Body of pancreas (tissue), 4 donors: Measurements from ENCODE around the gene RNPEPL1. TPM values are rescaled to one million over a fixed set of nuclear protein-coding genes. Genes with fewer than 3 reads are reported as not detected.

Experiments
- ATAC-seq: fragments of 150-250 bp; one replicate; pipeline ENCODE4 v1.9.1; 2016
- DNase-seq, 4 donors: peaks; one replicate each; pipeline ENCODE4 v3.0.0-alpha.2; 2019
- H3K27ac ChIP-seq, 4 donors: fragments of 200-600 bp; sonication (generic); 1 replicate in 3 of 4; 2 replicates in 1 of 4; pipeline versions ENCODE4 v1.5.1 to v1.6.1; 2016 to 2019; ENCODE audit warnings: mild to moderate bottlenecking in 1 of 4, mixed read lengths in 1 of 4, moderate library complexity in 1 of 4
- H3K27me3 ChIP-seq, 2 donors: fragments of 200-600 bp; sonication (generic); one replicate each; pipeline ENCODE4 v1.6.0; 2016; ENCODE audit warnings: mild to moderate bottlenecking in 1 of 2
- H3K36me3 ChIP-seq, 2 donors: fragments of 200-600 bp; sonication (generic); replicated peaks in 1 of 2; 2 replicates each; pipeline ENCODE4 v1.5.1; 2016; ENCODE audit warnings: low read depth in 2 of 2; ENCODE audit not compliant: insufficient read depth in 1 of 2
- H3K4me1 ChIP-seq: fragments of 200-600 bp; sonication (generic); one replicate; pipeline ENCODE4 v1.6.0; 2016
- H3K4me3 ChIP-seq, 2 donors: fragments of 200-600 bp; sonication (generic); 1 replicate in 1 of 2; 2 replicates in 1 of 2; pipeline ENCODE4 v1.5.1; 2016 to 2019
- H3K9me3 ChIP-seq, 3 donors: fragments of 200-600 bp; sonication (generic); 1 replicate in 2 of 3; 2 replicates in 1 of 3; pipeline ENCODE4 v1.5.1; 2016
- POLR2A ChIP-seq, 3 donors: fragments of 450-650 bp; IDR thresholded peaks; one replicate each; pipeline ENCODE4 v1.6.1; 2016; ENCODE audit warnings: antibody characterized with exemption in 3 of 3, mild to moderate bottlenecking in 2 of 3
- WGBS, 2 donors: methylation state at CpG; one replicate each; pipeline ENCODE4 v1.1.5; 2017; 5-methylcytosine and 5-hydroxymethylcytosine counted together
- intact Hi-C: fragments of 100-400 bp; cut with DNase I; formaldehyde crosslinking; loops from one replicate; pipeline ENCODE4 v1.15.1; 2023
- total RNA-seq, 2 donors: library from RNA; depleted of rRNA; stranded (reverse); fragments of >200 nt; gene quantifications; one replicate each; pipeline ENCODE4 v1.1.0, GENCODE V29; 2016
- TF ChIP-seq, protein P1 (sequence below), 7 experiments: fragments of 450-650 bp in 4 of 7; fragments of 200-600 bp in 3 of 7; sonication (generic) in 3 of 7; IDR thresholded peaks; one replicate each; pipeline ENCODE4 v1.5.1; 2016 to 2019; ENCODE audit warnings: antibody characterized with exemption in 7 of 7

Gene RNPEPL1
- total RNA-seq, 2 donors from 2014 or later: 63.3 to 162 TPM

DNA sequence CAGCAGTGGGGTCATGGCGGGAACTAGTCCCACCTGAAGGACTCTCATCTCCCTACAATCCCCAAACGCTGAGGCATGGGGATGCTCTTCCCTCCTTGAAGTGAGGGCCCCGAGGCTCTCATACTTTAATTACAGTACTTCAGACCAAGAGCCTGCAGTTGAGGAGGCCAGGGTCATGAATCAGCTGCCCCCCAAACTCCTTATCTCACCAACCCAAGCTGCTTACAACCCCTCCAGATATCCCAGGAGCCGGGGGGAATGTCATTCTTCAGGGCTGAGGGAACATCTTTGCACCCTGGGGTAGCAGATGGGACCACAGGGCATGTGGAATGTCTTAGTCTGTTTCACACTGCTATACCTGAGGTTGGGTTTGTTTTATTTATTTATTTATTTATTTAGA, 15.5 kb downstream of the RNPEPL1 start:
- peaks cover 56% of the 10 kb centered on the region for H3K4me1 ChIP-seq
- TF ChIP-seq, protein P1, sequence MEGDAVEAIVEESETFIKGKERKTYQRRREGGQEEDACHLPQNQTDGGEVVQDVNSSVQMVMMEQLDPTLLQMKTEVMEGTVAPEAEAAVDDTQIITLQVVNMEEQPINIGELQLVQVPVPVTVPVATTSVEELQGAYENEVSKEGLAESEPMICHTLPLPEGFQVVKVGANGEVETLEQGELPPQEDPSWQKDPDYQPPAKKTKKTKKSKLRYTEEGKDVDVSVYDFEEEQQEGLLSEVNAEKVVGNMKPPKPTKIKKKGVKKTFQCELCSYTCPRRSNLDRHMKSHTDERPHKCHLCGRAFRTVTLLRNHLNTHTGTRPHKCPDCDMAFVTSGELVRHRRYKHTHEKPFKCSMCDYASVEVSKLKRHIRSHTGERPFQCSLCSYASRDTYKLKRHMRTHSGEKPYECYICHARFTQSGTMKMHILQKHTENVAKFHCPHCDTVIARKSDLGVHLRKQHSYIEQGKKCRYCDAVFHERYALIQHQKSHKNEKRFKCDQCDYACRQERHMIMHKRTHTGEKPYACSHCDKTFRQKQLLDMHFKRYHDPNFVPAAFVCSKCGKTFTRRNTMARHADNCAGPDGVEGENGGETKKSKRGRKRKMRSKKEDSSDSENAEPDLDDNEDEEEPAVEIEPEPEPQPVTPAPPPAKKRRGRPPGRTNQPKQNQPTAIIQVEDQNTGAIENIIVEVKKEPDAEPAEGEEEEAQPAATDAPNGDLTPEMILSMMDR (IDR thresholded peaks at IDR 0.05): no peak
- no peak for TF ChIP-seq POLR2A (IDR thresholded peaks at IDR 0.05)
- WGBS, 2 donors: 87 to 89% methylated on average over 4 of the region's 4 CpGs
- no peaks in the 10 kb centered on the region for H3K27me3 ChIP-seq
- H3K36me3 ChIP-seq: no peaks in the 10 kb centered on the region
- ATAC-seq (no peak), DNase-seq (no peak)
- no peaks in the 10 kb centered on the region for H3K9me3 ChIP-seq
- H3K4me3 ChIP-seq: no peak overlapping the region
- intact Hi-C loops: no loop called here
- H3K27ac ChIP-seq: no peak overlapping the region

DNA sequence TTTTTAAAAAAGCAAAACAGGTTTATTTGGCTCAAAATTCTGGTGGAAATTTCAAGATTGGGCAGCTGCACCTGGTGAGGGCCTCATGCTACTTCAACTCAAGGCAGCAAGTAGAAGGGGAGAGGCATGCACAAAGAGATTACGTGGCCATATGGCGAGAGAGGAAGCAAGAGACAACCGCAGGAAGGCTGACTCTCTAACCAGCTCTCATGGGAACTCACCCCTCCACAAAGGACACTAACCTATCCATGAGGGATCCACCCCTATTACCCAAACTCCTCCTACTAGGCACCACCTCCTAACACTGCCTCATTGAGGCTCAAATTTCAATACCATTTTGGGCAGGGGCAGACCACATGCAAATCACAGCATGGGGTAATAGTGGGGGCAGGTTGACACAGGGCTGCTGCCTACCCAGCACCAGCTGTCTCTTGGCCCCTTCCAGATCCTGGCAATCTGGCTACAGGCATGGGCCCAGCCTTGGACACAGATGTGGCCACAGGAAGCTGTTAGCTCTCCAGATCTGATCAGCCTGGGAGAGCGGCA, 16.3 kb downstream of the RNPEPL1 start:
- DNase-seq: peak in 1 of 4 donors; percentile 21
- WGBS, 2 donors: 74 to 77% methylated on average over 3 to 4 of the region's 4 CpGs
- intact Hi-C loops: no loop called here

DNA sequence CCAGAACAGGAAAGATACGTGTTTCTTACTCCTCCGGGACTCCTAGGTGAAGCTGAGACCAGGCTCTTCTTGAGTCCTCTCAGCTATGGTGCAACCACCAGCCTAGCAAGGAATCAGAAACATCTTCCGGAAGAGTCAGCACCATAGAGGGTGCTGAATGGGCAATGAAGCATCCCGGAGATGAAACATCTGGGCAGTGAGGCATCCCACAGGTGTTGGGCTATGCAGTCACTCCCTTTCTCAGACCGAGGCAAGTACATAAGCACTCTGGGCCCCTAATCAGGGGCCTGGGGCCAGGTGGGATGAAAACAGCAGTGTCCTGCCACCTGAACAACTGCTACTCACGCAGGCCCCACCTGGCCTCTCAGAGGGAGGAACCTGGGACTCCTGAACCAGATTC, 16.8 kb downstream of the RNPEPL1 start:
- H3K27ac ChIP-seq: peak overlapping the region in 1 of 4 donors; percentile 86
- no peaks in the 10 kb centered on the region for H3K27me3 ChIP-seq

More for the DNA sequence above, 16.3 kb downstream of the RNPEPL1 start:
- peaks cover 48% of the 10 kb centered on the region for H3K4me1 ChIP-seq
- H3K27me3 ChIP-seq: no peaks in the 10 kb centered on the region
- H3K27ac ChIP-seq: peak overlapping the region in 1 of 4 donors; percentile 86
- H3K36me3 ChIP-seq: no peaks in the 10 kb centered on the region
- no peak overlapping the region for H3K4me3 ChIP-seq
- TF ChIP-seq, protein P1 (IDR thresholded peaks at IDR 0.05): no peak
- TF ChIP-seq POLR2A (IDR thresholded peaks at IDR 0.05): no peak
- ATAC-seq: no peak
- H3K9me3 ChIP-seq: no peaks in the 10 kb centered on the region

DNA sequence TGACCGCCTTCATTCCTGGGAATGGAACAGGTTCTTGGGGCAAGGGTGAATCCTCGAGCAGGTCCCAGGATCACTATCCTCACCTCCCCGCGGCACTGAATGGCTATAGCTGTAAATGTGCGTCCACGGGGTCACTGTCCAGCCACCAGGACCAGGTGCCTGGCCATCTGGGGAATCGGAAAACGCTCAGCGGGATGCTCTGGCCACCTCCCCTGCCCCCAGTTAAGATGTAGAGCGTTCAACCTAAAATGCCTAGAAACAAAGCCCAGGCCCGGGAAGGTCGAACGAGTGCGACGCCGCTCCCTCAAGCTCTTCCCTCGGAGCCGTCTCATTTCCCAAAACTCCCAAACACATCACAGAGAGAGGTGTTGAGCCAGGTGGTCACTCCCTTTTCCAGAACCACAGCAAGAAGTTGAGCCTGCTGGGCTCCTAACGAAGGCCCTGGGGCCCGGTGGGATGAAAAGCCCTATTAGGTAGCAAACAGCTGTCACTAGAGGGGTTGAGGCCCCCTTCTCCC, 17.5 kb downstream of the RNPEPL1 start:
- Histone ChIP-seq H3K9me3 (no peaks in the 10 kb centered on the region), H3K4me3 (peak overlapping the region; percentile 52 to 68), H3K27ac (peak overlapping the region; percentile 74 to 95 (median 88)), H3K36me3 (no peaks in the 10 kb centered on the region), H3K4me1 (peaks cover 36% of the 10 kb centered on the region), H3K27me3 (no peaks in the 10 kb centered on the region)
- intact Hi-C loops: no loop called here
- ATAC-seq (no peak), DNase-seq (peak in 1 of 4 donors; percentile 7)
- TF ChIP-seq POLR2A (IDR thresholded peaks at IDR 0.05): no peak
- TF ChIP-seq, protein P1 (IDR thresholded peaks at IDR 0.05): no peak
- WGBS, 2 donors: 1 to 3% methylated on average over 7 to 20 of the region's 20 CpGs

More for the DNA sequence above, 16.8 kb downstream of the RNPEPL1 start:
- intact Hi-C loops: no loop called here
- no peak for ATAC-seq
- no peaks in the 10 kb centered on the region for H3K9me3 ChIP-seq
- H3K4me1 ChIP-seq: peaks cover 42% of the 10 kb centered on the region
- TF ChIP-seq, protein P1 (IDR thresholded peaks at IDR 0.05): no peak
- no peak for TF ChIP-seq POLR2A (IDR thresholded peaks at IDR 0.05)
- DNase-seq: peak in 1 of 4 donors; percentile 8
- 48 to 67% methylated on average over 4 to 6 of the region's 6 CpGs for WGBS, 2 donors
- no peaks in the 10 kb centered on the region for H3K36me3 ChIP-seq
- no peak overlapping the region for H3K4me3 ChIP-seq
